Mesendoderm (in vitro differentiated cells): ENCODE results near the gene CDC7.
A peak's percentile ranks its signal among the peaks of the same experiment; 100 is the strongest.

ENCODE experiments used
- DNase-seq: peaks from one replicate; pipeline ENCODE4 v3.0.0; 2013
- H2AK5ac ChIP-seq: 2 replicates; pipeline ENCODE4 v1.6.1; 2013; ENCODE audit warnings: low read length, inconsistent platforms
- H2BK120ac ChIP-seq: 2 replicates; pipeline ENCODE4 v1.6.1; 2013; ENCODE audit warnings: low read depth, mild to moderate bottlenecking, low read length, moderate library complexity, mixed read lengths
- H2BK15ac ChIP-seq: replicated peaks from 2 replicates; pipeline ENCODE4 v1.6.1; 2013; ENCODE audit warnings: low read depth, mild to moderate bottlenecking, moderate library complexity
- H2BK5ac ChIP-seq: 2 replicates; pipeline ENCODE4 v1.6.1; 2013; ENCODE audit warnings: low read length, inconsistent platforms
- H3K18ac ChIP-seq: 2 replicates; pipeline ENCODE4 v1.6.1; 2013; ENCODE audit warnings: mild to moderate bottlenecking, low read length, mixed read lengths
- H3K23ac ChIP-seq: one replicate; pipeline ENCODE4 v1.6.1; 2013; ENCODE audit warnings: low read length
- H3K27ac ChIP-seq: 2 replicates; pipeline ENCODE4 v1.5.1; 2013; ENCODE audit warnings: low read depth, mild to moderate bottlenecking, inconsistent platforms, low read length, moderate library complexity
- H3K27me3 ChIP-seq: 2 replicates; pipeline ENCODE4 v1.6.1; 2013; ENCODE audit warnings: low read length, control low read depth, mild to moderate bottlenecking, inconsistent platforms; ENCODE audit not compliant: insufficient read depth, poor library complexity
- H3K36me3 ChIP-seq: 2 replicates; pipeline ENCODE4 v1.6.1; 2013; ENCODE audit warnings: low read length, inconsistent platforms; ENCODE audit not compliant: control insufficient read depth, insufficient read depth
- H3K4ac ChIP-seq: one replicate; pipeline ENCODE4 v1.6.1; 2013; ENCODE audit warnings: low read depth, mild to moderate bottlenecking, low read length, moderate library complexity
- H3K4me1 ChIP-seq: 2 replicates; pipeline ENCODE4 v1.6.1; 2013; ENCODE audit warnings: low read depth, low read length, inconsistent platforms; ENCODE audit not compliant: control insufficient read depth
- H3K4me2 ChIP-seq: 2 replicates; pipeline ENCODE4 v1.6.1; 2013; ENCODE audit warnings: low read length
- H3K4me3 ChIP-seq: 2 replicates; pipeline ENCODE4 v1.5.1; 2013; ENCODE audit warnings: mild to moderate bottlenecking, low read length
- H3K56ac ChIP-seq: one replicate; pipeline ENCODE4 v1.6.1; 2013; ENCODE audit warnings: low read length
- H3K79me1 ChIP-seq: 2 replicates; pipeline ENCODE4 v1.6.1; 2013; ENCODE audit warnings: low read length, inconsistent platforms
- H3K79me2 ChIP-seq: 2 replicates; pipeline ENCODE4 v1.6.1; 2013; ENCODE audit warnings: mild to moderate bottlenecking, low read length; ENCODE audit not compliant: control insufficient read depth, insufficient read depth
- H3K9ac ChIP-seq: 2 replicates; pipeline ENCODE4 v1.6.1; 2013; ENCODE audit warnings: low read length, inconsistent platforms
- H4K5ac ChIP-seq: one replicate; pipeline ENCODE4 v1.6.1; 2013; ENCODE audit warnings: low read length
- H4K8ac ChIP-seq: one replicate; pipeline ENCODE4 v1.6.1; 2013; ENCODE audit warnings: low read depth, mild to moderate bottlenecking, control low read depth, low read length, moderate library complexity
- WGBS: extraction: QIAGEN DNeasy Blood & Tissue Kit; methylation state at CpG from one replicate; pipeline ENCODE4 v1.1.7; 2013; ENCODE audit warnings: low lambda C conversion rate, missing lambda C conversion rate; ENCODE audit not compliant: insufficient coverage; ENCODE audit errors: extremely low coverage; 5-methylcytosine and 5-hydroxymethylcytosine counted together

Gene CDC7

DNA sequence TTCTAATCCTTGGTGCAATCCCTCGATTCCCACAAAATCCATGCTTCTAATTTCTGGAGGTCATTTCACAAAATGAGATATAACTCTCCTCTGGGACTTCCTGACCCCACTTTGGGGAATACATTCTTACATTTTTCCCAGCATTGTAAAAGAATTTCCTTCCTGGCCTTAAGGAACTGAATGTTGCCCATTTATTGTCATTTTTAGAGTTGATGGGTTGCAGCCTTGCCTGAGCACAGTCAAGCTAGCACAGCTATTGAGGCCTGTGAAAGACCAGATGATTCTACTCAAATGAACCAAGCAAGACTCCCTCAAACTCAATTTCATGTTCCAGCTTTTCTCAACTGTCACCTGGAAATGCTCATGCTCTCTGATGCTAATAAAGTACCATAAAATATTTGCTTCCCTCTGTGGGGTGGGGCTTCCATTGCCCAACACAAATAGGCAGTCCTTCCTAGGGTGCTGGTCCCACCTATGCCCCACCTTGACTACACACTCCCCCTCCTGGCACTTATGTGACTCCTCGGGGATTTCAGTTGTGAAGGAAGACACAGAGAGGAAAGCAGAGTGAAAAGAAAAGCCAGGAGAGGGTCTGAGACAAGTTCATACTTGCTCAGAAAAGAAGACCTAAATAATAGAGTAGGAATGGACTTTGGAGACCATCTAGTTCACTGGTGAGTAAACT, 24.0 kb upstream of the CDC7 start:
- H3K79me2 ChIP-seq, result no peaks in the 10 kb centered on the region
- no CpG with 5 or more reads among the region's 2 CpGs for WGBS
- no peak overlapping the region for H4K5ac ChIP-seq
- H4K8ac ChIP-seq, result no peak overlapping the region
- H3K18ac ChIP-seq, result no peak overlapping the region
- H3K4me1 ChIP-seq, result no peaks in the 10 kb centered on the region
- H3K4me3 ChIP-seq, result no peak overlapping the region
- H3K9ac ChIP-seq, result no peak overlapping the region
- H3K36me3 ChIP-seq, result no peaks in the 10 kb centered on the region
- H2AK5ac ChIP-seq, result no peak overlapping the region
- no peak overlapping the region for H2BK5ac ChIP-seq
- no peak overlapping the region for H3K27ac ChIP-seq
- no peak overlapping the region for H3K23ac ChIP-seq
- no peak overlapping the region for H2BK15ac ChIP-seq
- H3K4me2 ChIP-seq, result no peak overlapping the region
- no peak overlapping the region for H2BK120ac ChIP-seq
- H3K79me1 ChIP-seq, result no peaks in the 10 kb centered on the region
- peak; percentile 25 for DNase-seq
- no peaks in the 10 kb centered on the region for H3K27me3 ChIP-seq
- H3K56ac ChIP-seq, result no peak overlapping the region
- no peak overlapping the region for H3K4ac ChIP-seq

DNA sequence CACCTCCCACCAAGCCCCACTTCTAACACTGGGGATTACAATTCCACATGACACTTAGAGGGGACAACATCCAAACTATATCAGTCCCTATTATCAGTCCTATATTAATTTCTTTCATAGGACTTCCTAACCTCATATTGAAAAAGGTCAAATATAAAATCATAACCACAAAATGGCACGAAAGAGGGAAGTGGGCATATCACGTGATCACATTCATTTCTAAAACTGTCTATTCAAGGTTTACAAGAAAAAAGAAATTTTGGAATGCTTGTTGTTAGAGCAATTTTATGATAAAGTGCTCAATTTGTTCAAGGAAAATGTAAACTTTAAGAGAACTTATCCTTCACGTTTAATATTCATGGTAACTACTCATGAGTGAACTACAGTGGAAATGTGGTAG, 13.2 kb upstream of the CDC7 start:
- no peak overlapping the region for H2BK5ac ChIP-seq
- H3K79me2 ChIP-seq, result no peaks in the 10 kb centered on the region
- no peaks in the 10 kb centered on the region for H3K4me1 ChIP-seq
- H3K56ac ChIP-seq, result no peak overlapping the region
- no peak overlapping the region for H3K27ac ChIP-seq
- H3K23ac ChIP-seq, result no peak overlapping the region
- no CpG with 5 or more reads among the region's 3 CpGs for WGBS
- H2AK5ac ChIP-seq, result no peak overlapping the region
- no peak overlapping the region for H2BK120ac ChIP-seq
- H3K4me2 ChIP-seq, result no peak overlapping the region
- H3K4me3 ChIP-seq, result no peak overlapping the region
- no peaks in the 10 kb centered on the region for H3K27me3 ChIP-seq
- no peak overlapping the region for H3K9ac ChIP-seq
- no peak overlapping the region for H4K8ac ChIP-seq
- H3K4ac ChIP-seq, result no peak overlapping the region
- H2BK15ac ChIP-seq, result no peak overlapping the region
- H4K5ac ChIP-seq, result no peak overlapping the region
- DNase-seq, result no peak
- H3K79me1 ChIP-seq, result no peaks in the 10 kb centered on the region
- no peak overlapping the region for H3K18ac ChIP-seq
- H3K36me3 ChIP-seq, result no peaks in the 10 kb centered on the region

DNA sequence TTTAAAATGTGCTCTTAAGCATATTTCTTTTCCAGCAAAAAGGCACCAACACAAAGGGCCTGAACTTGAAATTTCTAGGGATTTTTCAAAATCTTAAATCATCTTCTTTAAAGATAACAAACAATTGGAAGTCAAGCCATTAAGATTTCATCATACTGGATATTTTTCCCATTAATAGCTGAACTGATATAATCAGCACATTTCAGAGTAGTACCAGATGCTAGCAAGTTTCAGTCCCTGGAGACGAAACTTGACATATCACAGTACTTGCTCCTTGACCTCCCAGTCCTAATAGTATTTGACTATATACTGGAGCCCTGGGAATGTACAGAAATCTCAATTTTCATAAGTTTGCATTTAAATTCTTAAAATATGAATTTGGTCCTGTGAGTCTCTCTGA, 10.2 kb upstream of the CDC7 start:
- DNase-seq, result no peak
- H2BK120ac ChIP-seq, result no peak overlapping the region
- no peak overlapping the region for H3K23ac ChIP-seq
- H3K4me1 ChIP-seq, result no peaks in the 10 kb centered on the region
- H3K27ac ChIP-seq, result no peak overlapping the region
- H3K18ac ChIP-seq, result no peak overlapping the region
- H3K4me3 ChIP-seq, result no peak overlapping the region
- no peak overlapping the region for H2AK5ac ChIP-seq
- no peak overlapping the region for H4K5ac ChIP-seq
- no peak overlapping the region for H3K4ac ChIP-seq
- no peak overlapping the region for H3K9ac ChIP-seq
- WGBS, result no CpG with 5 or more reads among the region's 1 CpG
- H3K79me1 ChIP-seq, result no peaks in the 10 kb centered on the region
- H3K27me3 ChIP-seq, result no peaks in the 10 kb centered on the region
- H4K8ac ChIP-seq, result no peak overlapping the region
- no peak overlapping the region for H2BK15ac ChIP-seq
- no peak overlapping the region for H3K56ac ChIP-seq
- H3K36me3 ChIP-seq, result no peaks in the 10 kb centered on the region
- no peaks in the 10 kb centered on the region for H3K79me2 ChIP-seq
- H2BK5ac ChIP-seq, result no peak overlapping the region
- no peak overlapping the region for H3K4me2 ChIP-seq

DNA sequence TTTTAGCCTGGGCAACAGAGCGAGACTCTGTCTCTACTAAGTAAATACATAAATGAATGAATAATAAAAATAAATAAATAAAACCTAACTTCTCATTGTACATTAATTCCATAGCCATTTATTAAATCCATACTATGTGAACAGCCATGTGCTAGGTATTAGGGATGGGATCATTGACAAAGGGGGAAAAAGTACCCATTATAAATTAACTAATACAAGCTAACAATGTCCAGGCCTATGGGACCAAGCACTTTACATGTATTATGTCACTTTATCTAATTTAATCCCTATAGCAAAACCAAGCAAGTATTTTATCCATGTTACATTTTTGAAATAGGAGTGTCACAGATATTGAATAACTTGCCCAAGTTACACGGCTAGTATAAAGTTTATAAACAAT, 2.6 kb upstream of the CDC7 start:
- no peak overlapping the region for H2BK15ac ChIP-seq
- DNase-seq, result no peak
- H3K18ac ChIP-seq, result no peak overlapping the region
- H4K5ac ChIP-seq, result no peak overlapping the region
- H3K27ac ChIP-seq, result no peak overlapping the region
- no peak overlapping the region for H3K4ac ChIP-seq
- H3K4me2 ChIP-seq, result no peak overlapping the region
- no peak overlapping the region for H3K4me3 ChIP-seq
- H2BK5ac ChIP-seq, result no peak overlapping the region
- peaks cover 2% of the 10 kb centered on the region for H3K79me1 ChIP-seq
- no CpG with 5 or more reads among the region's 2 CpGs for WGBS
- H2BK120ac ChIP-seq, result no peak overlapping the region
- H3K23ac ChIP-seq, result no peak overlapping the region
- no peak overlapping the region for H2AK5ac ChIP-seq
- H4K8ac ChIP-seq, result no peak overlapping the region
- H3K79me2 ChIP-seq, result peaks cover 8% of the 10 kb centered on the region
- H3K4me1 ChIP-seq, result peaks cover 4% of the 10 kb centered on the region
- H3K9ac ChIP-seq, result no peak overlapping the region
- H3K56ac ChIP-seq, result no peak overlapping the region
- no peaks in the 10 kb centered on the region for H3K36me3 ChIP-seq
- H3K27me3 ChIP-seq, result no peaks in the 10 kb centered on the region

DNA sequence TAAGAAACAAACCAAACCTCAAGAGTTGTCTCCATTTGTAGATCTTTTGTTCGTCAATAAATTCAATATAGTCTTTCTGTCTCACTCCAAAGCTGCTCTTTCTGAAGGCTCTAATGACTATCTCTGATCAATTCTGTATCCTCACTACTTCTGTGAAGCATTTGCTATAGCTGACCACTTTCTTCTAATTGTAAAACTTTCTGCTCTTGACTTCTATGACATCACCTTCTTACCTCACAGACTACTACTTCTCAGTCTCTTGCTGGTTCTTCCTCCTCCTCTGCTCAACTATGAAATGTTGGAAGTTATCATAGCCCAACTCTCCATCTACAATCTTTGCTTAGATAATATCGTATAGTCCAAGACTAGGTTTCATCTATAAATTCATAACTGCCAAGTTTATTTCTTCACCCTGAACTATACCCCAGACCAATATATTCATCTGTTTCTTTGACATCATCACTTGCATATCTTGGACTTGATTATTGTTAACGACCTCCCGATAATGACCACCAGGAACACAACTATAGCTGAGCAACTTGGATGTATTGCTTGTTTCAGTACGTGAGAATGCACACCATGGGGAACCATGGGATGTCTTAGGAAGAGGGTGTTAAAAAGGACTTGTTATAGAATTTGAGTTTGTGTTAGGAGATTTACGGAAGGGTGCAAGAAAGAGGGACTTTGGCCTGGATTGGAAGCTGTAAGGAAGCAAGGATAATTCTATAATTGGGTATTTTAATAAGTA, 2.0 kb upstream of the CDC7 start:
- no peak for DNase-seq
- Histone ChIP-seq H3K4me2 (no peak overlapping the region), H3K27me3 (no peaks in the 10 kb centered on the region), H3K9ac (no peak overlapping the region), H3K36me3 (no peaks in the 10 kb centered on the region), H3K4ac (no peak overlapping the region), H4K8ac (no peak overlapping the region), H3K56ac (no peak overlapping the region), H2BK5ac (no peak overlapping the region), H3K79me2 (peaks cover 8% of the 10 kb centered on the region), H3K79me1 (peaks cover 2% of the 10 kb centered on the region), H2AK5ac (no peak overlapping the region), H3K4me3 (no peak overlapping the region), H3K23ac (no peak overlapping the region), H3K27ac (no peak overlapping the region), H3K18ac (no peak overlapping the region), H2BK120ac (no peak overlapping the region), H3K4me1 (peaks cover 4% of the 10 kb centered on the region), H4K5ac (no peak overlapping the region), H2BK15ac (no peak overlapping the region)
- 100% methylated on average over 1 of the region's 6 CpGs for WGBS
